Measurements from ENCODE around the gene CDADC1. TPM values are rescaled to one million over a fixed set of nuclear protein-coding genes. Genes with fewer than 3 reads are reported as not detected.
A peak's percentile ranks its signal among the peaks of the same experiment; 100 is the strongest.

The CDADC1 gene
- total RNA-seq, 2 experiments from 2014 or later, result 8.5 to 9.7 TPM

DNA sequence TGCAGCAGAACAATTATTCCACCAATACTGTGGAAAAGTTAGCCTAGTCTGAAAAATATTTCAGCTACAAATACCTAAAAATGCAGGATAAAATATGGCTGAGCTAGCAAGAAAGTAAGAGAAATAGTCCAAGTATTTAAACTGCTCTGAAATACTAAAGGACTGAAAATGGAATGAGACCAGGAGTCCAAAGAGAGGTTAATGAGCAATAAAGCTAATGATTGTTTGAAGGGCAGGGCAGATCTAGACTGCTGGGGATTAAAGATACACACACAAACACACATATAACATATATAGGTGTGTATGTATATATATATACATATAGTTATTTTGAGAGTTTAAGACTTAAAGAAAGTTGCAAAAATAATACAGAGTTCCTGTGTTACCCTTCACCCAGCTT, 2.6 kb upstream of the CDADC1 start:
- H3K9me3 Mint-ChIP-seq (ENCODE audit: low read depth), result no peaks in the 10 kb centered on the region
- ChIA-PET CTCF (interaction anchor here (1.6 to 2.3 kb wide), 2 partner anchors 36 to 37 kb away, joined by 4 to 9 read pairs; no protein-coding TSS in a partner anchor), POLR2A (interaction anchor here (0.6 to 0.8 kb wide), 2 partner anchors 17 to 201 kb away, joined by 3 read pairs; no protein-coding TSS in a partner anchor)
- H3K4me1 Mint-ChIP-seq, result peaks cover 19% of the 10 kb centered on the region
- H3K4me3 Mint-ChIP-seq, result no peak overlapping the region
- ATAC-seq (no peak), DNase-seq (no peak)
- intact Hi-C loops (cut with DNase I, micrococcal nuclease), result loop anchor here in 1 of 2 experiments (5.0 kb wide), 1 partner anchor 268 kb away; the partner anchor contains the start of gene FNDC3A
- peaks cover 2% of the 10 kb centered on the region for H3K36me3 Mint-ChIP-seq (ENCODE audit: low read depth)
- H3K27me3 Mint-ChIP-seq, result peaks cover 2% of the 10 kb centered on the region
- H3K27ac Mint-ChIP-seq, result no peak overlapping the region

DNA sequence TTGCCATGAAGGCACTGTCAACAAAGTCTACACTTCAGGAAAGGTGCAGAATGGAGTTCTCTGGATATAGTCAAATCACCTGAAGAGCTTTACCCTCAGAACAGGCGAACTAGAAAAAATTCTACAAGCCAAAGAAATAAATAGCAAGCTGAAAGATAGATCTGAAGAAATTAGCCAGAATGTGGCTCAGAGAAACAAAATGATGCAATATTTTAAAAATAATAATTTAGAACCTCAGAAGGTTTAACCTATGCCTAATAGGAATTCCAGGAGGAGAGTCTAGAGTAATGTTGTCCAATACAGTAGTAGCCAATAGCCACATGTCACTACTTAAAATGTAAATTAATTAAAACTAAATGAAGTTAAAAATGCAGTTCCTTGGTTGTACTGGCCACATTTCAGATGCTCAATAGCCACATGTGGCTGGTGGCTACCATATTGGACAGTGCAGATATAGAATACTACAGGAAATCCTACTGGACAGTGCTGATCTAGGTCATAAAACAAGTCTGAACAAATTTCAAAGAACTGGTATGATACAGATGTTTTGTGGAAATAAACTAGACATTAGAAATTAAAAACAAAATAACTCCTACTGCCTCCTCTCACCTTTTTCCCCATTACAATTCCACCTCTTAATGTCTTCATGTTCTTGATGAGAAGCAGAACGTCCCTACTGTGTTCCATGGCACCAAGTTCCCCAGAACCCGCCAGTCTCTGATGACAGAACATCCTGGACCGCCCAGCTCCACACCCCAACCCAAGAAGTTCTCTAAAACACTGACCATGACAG, 679 bp upstream of the CDADC1 start:
- CTCF ChIA-PET, result interaction anchor here (0.6 to 2.0 kb wide), 4 partner anchors 10 to 165 kb away, joined by 3 to 6 read pairs (median 4); no protein-coding TSS in a partner anchor
- no peaks in the 10 kb centered on the region for H3K9me3 Mint-ChIP-seq (ENCODE audit: low read depth)
- no peak for DNase-seq
- POLR2A ChIA-PET, result interaction anchor here (0.6 kb wide), 2 partner anchors 247 to 249 kb away, joined by 3 to 5 read pairs; partner anchors contain the start of gene PHF11
- intact Hi-C loops (cut with DNase I, micrococcal nuclease), result loop anchor here in 1 of 2 experiments (1.0 to 5.0 kb wide), 5 partner anchors 198 to 689 kb away; partner anchors contain the start of genes CAB39L, FNDC3A, KPNA3 and SETDB2
- H3K27ac Mint-ChIP-seq, result peak overlapping the region; percentile 96
- peak; percentile 30 for ATAC-seq
- H3K27me3 Mint-ChIP-seq, result peaks cover 2% of the 10 kb centered on the region
- peaks cover 5% of the 10 kb centered on the region for H3K36me3 Mint-ChIP-seq (ENCODE audit: low read depth)
- H3K4me3 Mint-ChIP-seq, result peak overlapping the region; percentile 92
- H3K4me1 Mint-ChIP-seq, result peaks cover 31% of the 10 kb centered on the region

DNA sequence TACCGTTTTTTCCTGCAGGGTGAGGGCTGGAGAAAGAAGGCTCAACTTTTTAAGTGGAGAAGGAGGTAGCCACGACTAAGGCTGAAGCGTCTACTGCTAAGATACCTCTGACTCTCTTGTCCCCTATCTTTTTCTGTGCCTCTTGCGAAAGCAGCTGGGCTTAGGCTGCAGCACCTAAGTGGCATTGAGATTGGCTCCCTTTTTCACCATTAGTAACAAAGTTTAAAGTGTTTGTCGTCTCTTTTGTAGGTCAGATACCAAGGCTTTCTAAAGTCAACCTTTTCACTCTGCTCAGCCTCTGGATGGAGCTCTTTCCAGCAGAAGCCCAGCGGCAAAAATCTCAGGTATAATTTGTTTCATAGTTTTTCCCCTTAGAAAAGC, 887 bp downstream of the CDADC1 start:
- intact Hi-C loops (cut with DNase I, micrococcal nuclease), result loop anchor here in 1 of 2 experiments (5.0 kb wide), 1 partner anchor 271 kb away; the partner anchor contains the start of gene FNDC3A
- ATAC-seq, result peak; percentile 5
- H3K4me3 Mint-ChIP-seq, result peak overlapping the region; percentile 92
- no peak for DNase-seq
- H3K9me3 Mint-ChIP-seq (ENCODE audit: low read depth), result no peaks in the 10 kb centered on the region
- H3K27ac Mint-ChIP-seq, result peak overlapping the region; percentile 96
- peaks cover 8% of the 10 kb centered on the region for H3K36me3 Mint-ChIP-seq (ENCODE audit: low read depth)
- H3K27me3 Mint-ChIP-seq, result peaks cover 2% of the 10 kb centered on the region
- H3K4me1 Mint-ChIP-seq, result peaks cover 39% of the 10 kb centered on the region
- ChIA-PET POLR2A (interaction anchor here (0.8 to 1.7 kb wide), 2 partner anchors 8 to 195 kb away, joined by 3 to 7 read pairs; partner anchors contain the start of genes CAB39L and SETDB2), CTCF (interaction anchor here (1.4 to 2.0 kb wide), 3 partner anchors 8 to 32 kb away, joined by 3 to 9 read pairs (median 6); no protein-coding TSS in a partner anchor)

DNA sequence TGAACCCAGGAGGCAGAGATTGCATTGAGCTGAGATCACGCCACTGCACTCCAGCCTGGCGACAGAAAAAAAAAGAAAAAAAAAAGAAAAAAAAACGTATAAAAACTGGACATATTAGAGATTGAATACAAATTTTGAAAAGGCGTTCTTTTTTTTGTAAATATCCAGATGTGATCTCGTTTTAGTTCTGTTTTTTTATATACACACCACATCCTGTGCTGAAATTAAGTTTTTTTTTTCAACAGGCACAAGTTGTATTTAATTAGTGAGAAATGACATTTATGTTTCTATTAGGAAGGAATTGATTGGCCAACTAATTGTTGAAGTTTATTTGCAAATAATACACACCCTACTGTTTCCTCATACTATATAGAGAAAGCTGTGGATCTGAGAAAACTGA, 3.6 kb downstream of the CDADC1 start:
- POLR2A ChIA-PET, result no interaction called here
- CTCF ChIA-PET, result interaction anchor here (0.6 to 2.1 kb wide), 4 partner anchors 11 to 32 kb away, joined by 3 to 8 read pairs (median 4); no protein-coding TSS in a partner anchor
- H3K4me3 Mint-ChIP-seq, result no peak overlapping the region
- H3K9me3 Mint-ChIP-seq (ENCODE audit: low read depth), result no peaks in the 10 kb centered on the region
- ATAC-seq (no peak), DNase-seq (no peak)
- no peak overlapping the region for H3K27ac Mint-ChIP-seq
- peaks cover 60% of the 10 kb centered on the region for H3K4me1 Mint-ChIP-seq
- H3K27me3 Mint-ChIP-seq, result no peaks in the 10 kb centered on the region
- H3K36me3 Mint-ChIP-seq (ENCODE audit: low read depth), result peaks cover 28% of the 10 kb centered on the region
- intact Hi-C loops (cut with DNase I, micrococcal nuclease), result no loop called here

DNA sequence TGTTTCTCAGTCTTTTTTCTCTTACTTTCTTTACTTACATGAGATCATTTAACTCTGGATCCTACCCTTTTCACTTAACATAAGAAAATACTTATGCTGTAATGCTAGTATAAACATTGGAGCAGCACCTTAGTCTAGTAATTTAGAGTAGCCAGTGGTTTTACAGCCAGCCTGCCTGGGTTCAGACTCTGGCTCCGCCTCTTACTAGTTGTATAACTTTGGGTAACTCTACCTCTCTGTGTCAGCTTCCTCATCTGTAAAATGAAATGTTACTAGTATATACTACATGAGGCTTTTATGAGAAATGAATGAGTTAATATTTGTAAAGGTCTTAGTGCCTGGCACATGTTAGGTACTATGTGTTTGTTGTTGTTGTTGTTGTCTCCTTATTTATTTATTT, 5.6 kb downstream of the CDADC1 start:
- Mint-ChIP-seq H3K36me3 (ENCODE audit: low read depth) (peaks cover 37% of the 10 kb centered on the region), H3K9me3 (ENCODE audit: low read depth) (no peaks in the 10 kb centered on the region), H3K4me1 (peaks cover 66% of the 10 kb centered on the region), H3K4me3 (no peak overlapping the region), H3K27me3 (no peaks in the 10 kb centered on the region), H3K27ac (no peak overlapping the region)
- POLR2A ChIA-PET, result no interaction called here
- DNase-seq, result peak; percentile 16
- intact Hi-C loops (cut with DNase I, micrococcal nuclease), result no loop called here
- CTCF ChIA-PET, result no interaction called here
- peak; percentile 47 for ATAC-seq

DNA sequence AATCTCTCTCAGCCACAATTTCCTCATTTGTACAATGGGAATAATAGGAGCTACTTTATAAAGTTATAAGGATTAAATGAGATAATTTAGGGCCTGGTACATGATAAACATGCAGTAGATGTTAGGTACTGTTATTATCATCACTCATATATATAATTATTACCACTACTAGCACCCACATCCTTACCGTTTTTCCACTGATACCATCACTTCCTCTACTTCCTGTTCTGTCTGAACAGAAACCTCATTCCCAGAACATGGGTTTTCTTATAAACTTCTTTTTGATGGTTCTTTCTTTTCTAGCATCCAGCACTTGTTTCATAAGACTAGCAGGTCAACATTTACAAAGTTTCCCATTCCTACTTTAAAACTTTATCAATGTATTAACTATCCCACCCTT, 6.3 kb downstream of the CDADC1 start:
- no peak for DNase-seq
- POLR2A ChIA-PET, result no interaction called here
- no peaks in the 10 kb centered on the region for H3K9me3 Mint-ChIP-seq (ENCODE audit: low read depth)
- CTCF ChIA-PET, result interaction anchor here (1.2 kb wide), 1 partner anchor 335 kb away, joined by 3 read pairs; no protein-coding TSS in a partner anchor
- no peak overlapping the region for H3K27ac Mint-ChIP-seq
- no peaks in the 10 kb centered on the region for H3K27me3 Mint-ChIP-seq
- peaks cover 37% of the 10 kb centered on the region for H3K36me3 Mint-ChIP-seq (ENCODE audit: low read depth)
- peaks cover 62% of the 10 kb centered on the region for H3K4me1 Mint-ChIP-seq
- no peak for ATAC-seq
- intact Hi-C loops (cut with DNase I, micrococcal nuclease), result no loop called here
- no peak overlapping the region for H3K4me3 Mint-ChIP-seq

- POLR2A ChIA-PET, result interaction anchor here (1.4 kb wide), 1 partner anchor 8 kb away, joined by 7 read pairs; the partner anchor contains the start of gene CDADC1
- H3K4me1 Mint-ChIP-seq, result peaks cover 42% of the 10 kb centered on the region
- DNase-seq (no peak), ATAC-seq (no peak)
- intact Hi-C loops (cut with DNase I, micrococcal nuclease), result no loop called here
- no peak overlapping the region for H3K27ac Mint-ChIP-seq
- no peaks in the 10 kb centered on the region for H3K9me3 Mint-ChIP-seq (ENCODE audit: low read depth)
- no peaks in the 10 kb centered on the region for H3K27me3 Mint-ChIP-seq
- H3K36me3 Mint-ChIP-seq (ENCODE audit: low read depth), result peaks cover 40% of the 10 kb centered on the region
- CTCF ChIA-PET, result interaction anchor here (1.9 kb wide), 1 partner anchor 9 kb away, joined by 6 read pairs; the partner anchor contains the start of gene CDADC1
- no peak overlapping the region for H3K4me3 Mint-ChIP-seq
Measured at GRCh38 chr13:49256841-49257240, 9.1 kb downstream of the CDADC1 start.

DNA sequence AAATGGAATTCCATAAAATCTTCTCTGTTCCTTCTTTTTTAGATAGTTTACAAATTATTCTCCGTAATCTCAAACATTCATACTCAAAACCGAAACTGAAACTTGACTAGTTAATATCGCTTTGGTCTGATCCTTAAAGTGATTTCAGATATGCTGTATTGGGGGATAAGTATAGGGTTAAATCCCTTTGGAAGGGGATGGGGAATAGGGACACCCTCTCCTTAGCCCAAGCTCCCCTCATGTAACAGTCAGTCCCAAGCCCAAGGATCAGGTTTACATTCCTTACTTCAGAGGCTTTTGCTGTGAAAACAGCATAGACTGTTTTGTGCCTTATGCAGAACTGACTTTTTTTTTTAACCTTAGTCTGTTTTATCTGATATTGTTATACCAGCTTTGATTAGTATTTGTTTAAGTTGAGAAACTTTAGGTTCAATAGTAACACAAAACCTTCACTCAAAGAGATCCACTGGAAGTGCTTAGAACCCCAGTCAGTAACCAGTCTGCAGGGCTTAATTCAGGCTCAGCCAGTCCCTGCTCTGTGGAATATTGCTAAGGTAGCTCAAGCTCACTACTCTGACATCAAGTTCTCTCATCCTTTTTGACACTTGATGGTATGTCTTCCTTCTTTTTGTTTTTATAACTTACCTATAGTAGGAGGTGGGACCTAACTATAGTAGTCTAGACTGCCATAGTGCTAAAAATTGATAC, 10.5 kb downstream of the CDADC1 start:
- intact Hi-C loops (cut with DNase I, micrococcal nuclease), result no loop called here
- CTCF ChIA-PET, result interaction anchor here (1.1 to 1.9 kb wide), 3 partner anchors 10 to 22 kb away, joined by 3 to 6 read pairs (median 3); partner anchors contain the start of gene CDADC1
- peaks cover 36% of the 10 kb centered on the region for H3K4me1 Mint-ChIP-seq
- POLR2A ChIA-PET, result no interaction called here
- no peaks in the 10 kb centered on the region for H3K9me3 Mint-ChIP-seq (ENCODE audit: low read depth)
- no peak for DNase-seq
- H3K27me3 Mint-ChIP-seq, result no peaks in the 10 kb centered on the region
- peak overlapping the region; percentile 59 for H3K4me3 Mint-ChIP-seq
- peak overlapping the region; percentile 17 for H3K27ac Mint-ChIP-seq
- no peak for ATAC-seq
- H3K36me3 Mint-ChIP-seq (ENCODE audit: low read depth), result peaks cover 38% of the 10 kb centered on the region

DNA sequence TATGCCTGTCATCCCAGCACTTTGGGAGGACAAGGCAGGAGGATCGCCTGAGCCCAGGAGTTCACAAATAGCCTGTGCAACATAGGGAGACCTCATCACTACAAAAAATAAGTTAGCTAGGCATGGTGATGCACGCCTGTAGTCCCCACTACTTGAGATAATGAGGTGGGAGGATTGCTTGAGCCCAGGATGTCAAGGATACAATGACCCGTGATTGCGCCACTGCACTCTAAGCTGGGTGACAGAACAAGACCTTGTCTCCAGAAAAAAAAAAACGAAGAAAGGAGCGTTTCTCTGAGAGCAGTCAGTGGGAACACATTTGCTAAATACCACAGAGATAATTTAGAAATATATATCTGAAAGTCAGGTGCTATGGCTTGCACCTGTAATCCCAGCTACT, 11.9 kb downstream of the CDADC1 start:
- POLR2A ChIA-PET, result no interaction called here
- no peak overlapping the region for H3K27ac Mint-ChIP-seq
- H3K4me1 Mint-ChIP-seq, result peaks cover 25% of the 10 kb centered on the region
- H3K4me3 Mint-ChIP-seq, result no peak overlapping the region
- ATAC-seq, result no peak
- H3K9me3 Mint-ChIP-seq (ENCODE audit: low read depth), result no peaks in the 10 kb centered on the region
- intact Hi-C loops (cut with DNase I, micrococcal nuclease), result no loop called here
- no peak for DNase-seq
- CTCF ChIA-PET, result interaction anchor here (0.7 to 2.6 kb wide), 2 partner anchors 19 to 21 kb away, joined by 3 to 8 read pairs; no protein-coding TSS in a partner anchor
- H3K36me3 Mint-ChIP-seq (ENCODE audit: low read depth), result peaks cover 33% of the 10 kb centered on the region
- no peaks in the 10 kb centered on the region for H3K27me3 Mint-ChIP-seq

GRCh38 chr13:49262634-49263033, 14.9 kb downstream of the CDADC1 start:
- peak; percentile 33 for ATAC-seq

GRCh38 chr13:49265822-49266221, 18.1 kb downstream of the CDADC1 start:
- no peak overlapping the region for H3K27ac Mint-ChIP-seq
- ChIA-PET CTCF (no interaction called here), POLR2A (no interaction called here)
- no peak overlapping the region for H3K4me3 Mint-ChIP-seq
- DNase-seq (no peak), ATAC-seq (no peak)
- H3K9me3 Mint-ChIP-seq (ENCODE audit: low read depth), result no peaks in the 10 kb centered on the region
- peaks cover under 1% of the 10 kb centered on the region for H3K4me1 Mint-ChIP-seq
- H3K27me3 Mint-ChIP-seq, result no peaks in the 10 kb centered on the region
- intact Hi-C loops (cut with DNase I, micrococcal nuclease), result no loop called here
- peaks cover 13% of the 10 kb centered on the region for H3K36me3 Mint-ChIP-seq (ENCODE audit: low read depth)

More at GRCh38 chr13:49262634-49263033, 14.9 kb downstream of the CDADC1 start:
- Mint-ChIP-seq H3K27ac (no peak overlapping the region), H3K27me3 (no peaks in the 10 kb centered on the region), H3K9me3 (ENCODE audit: low read depth) (no peaks in the 10 kb centered on the region), H3K4me1 (peaks cover 7% of the 10 kb centered on the region), H3K36me3 (ENCODE audit: low read depth) (peaks cover 18% of the 10 kb centered on the region), H3K4me3 (no peak overlapping the region)
- ChIA-PET CTCF (no interaction called here), POLR2A (no interaction called here)
- intact Hi-C loops (cut with DNase I, micrococcal nuclease), result no loop called here
- DNase-seq, result no peak
